SU-DHL-6 (cell line): Measurements from ENCODE around the gene AOAH.

Source experiments
- EZH2phosphoT487 ChIP-seq: fragments of 200-600 bp; sonication (generic), shearing (Covaris generic); conservative IDR thresholded peaks from 2 replicates; pipeline ENCODE4 v1.6.1; 2018; ENCODE audit warnings: mild to moderate bottlenecking, antibody characterized with exemption, low read length, moderate library complexity, mixed read lengths
- TF ChIP-seq, protein P1 (sequence below): fragments of 200-600 bp; sonication (generic); IDR thresholded peaks from one replicate; pipeline ENCODE4 v1.5.1; 2017; ENCODE audit warnings: antibody characterized with exemption, mild to moderate bottlenecking, low read length, moderate library complexity; ENCODE audit not compliant: insufficient read depth, poor library complexity, severe bottlenecking

DNA sequence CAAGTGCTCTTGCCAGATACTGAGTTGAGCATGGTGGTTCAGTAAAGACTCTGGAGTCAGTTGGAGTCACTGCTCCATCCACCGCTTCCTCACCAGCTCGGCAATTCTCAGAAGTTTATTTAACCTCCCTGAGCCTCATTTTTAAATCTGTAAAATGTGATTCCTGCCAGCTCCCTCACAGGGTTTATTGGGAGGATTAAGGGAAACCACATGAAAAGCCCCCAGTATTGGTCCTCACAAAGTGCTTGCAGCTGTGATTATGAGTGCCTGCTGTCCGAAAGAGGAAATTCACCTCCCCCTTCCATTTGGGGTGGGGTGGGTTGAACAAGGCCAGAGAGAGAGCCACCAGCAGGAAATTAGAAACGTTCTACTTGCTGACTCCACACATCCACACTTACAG, 99.0 kb downstream of the AOAH start:
- TF ChIP-seq, protein P1, sequence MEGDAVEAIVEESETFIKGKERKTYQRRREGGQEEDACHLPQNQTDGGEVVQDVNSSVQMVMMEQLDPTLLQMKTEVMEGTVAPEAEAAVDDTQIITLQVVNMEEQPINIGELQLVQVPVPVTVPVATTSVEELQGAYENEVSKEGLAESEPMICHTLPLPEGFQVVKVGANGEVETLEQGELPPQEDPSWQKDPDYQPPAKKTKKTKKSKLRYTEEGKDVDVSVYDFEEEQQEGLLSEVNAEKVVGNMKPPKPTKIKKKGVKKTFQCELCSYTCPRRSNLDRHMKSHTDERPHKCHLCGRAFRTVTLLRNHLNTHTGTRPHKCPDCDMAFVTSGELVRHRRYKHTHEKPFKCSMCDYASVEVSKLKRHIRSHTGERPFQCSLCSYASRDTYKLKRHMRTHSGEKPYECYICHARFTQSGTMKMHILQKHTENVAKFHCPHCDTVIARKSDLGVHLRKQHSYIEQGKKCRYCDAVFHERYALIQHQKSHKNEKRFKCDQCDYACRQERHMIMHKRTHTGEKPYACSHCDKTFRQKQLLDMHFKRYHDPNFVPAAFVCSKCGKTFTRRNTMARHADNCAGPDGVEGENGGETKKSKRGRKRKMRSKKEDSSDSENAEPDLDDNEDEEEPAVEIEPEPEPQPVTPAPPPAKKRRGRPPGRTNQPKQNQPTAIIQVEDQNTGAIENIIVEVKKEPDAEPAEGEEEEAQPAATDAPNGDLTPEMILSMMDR, result no peak
- no peak for TF ChIP-seq EZH2phosphoT487
